HepG2 (cell line): ENCODE results near the gene PTK7.
A peak's percentile ranks its signal among the peaks of the same experiment; 100 is the strongest.

ENCODE experiments used
- KDM1A ChIP-seq: IDR thresholded peaks from 2 replicates; pipeline ENCODE4 v1.6.1; 2016; ENCODE audit warnings: missing compliant biosample characterization
- TCF12 ChIP-seq, 2 experiments: fragments of 450-650 bp in 1 of 2; sonication (generic) in 1 of 2; formaldehyde crosslinking in 1 of 2; IDR thresholded peaks; 2 replicates each; pipeline versions ENCODE4 v1.6.1 to v1.8.0; 2017 to 2022; ENCODE audit warnings: antibody characterized with exemption in 1 of 2, mild to moderate bottlenecking in 1 of 2, missing genetic modification reagents in 1 of 2, moderate library complexity in 1 of 2
- ZNF18 ChIP-seq: sonication (generic); formaldehyde crosslinking; IDR thresholded peaks from 2 replicates; pipeline ENCODE4 v1.8.0; 2022; ENCODE audit warnings: mild to moderate bottlenecking, missing genetic modification reagents; ENCODE audit not compliant: insufficient replicate concordance
- ZNF543 ChIP-seq: sonication (generic); formaldehyde crosslinking; IDR thresholded peaks from 2 replicates; pipeline ENCODE4 v1.4.0; 2020; ENCODE audit warnings: mild to moderate bottlenecking, missing genetic modification reagents

GRCh38 chr6:43059168-43060033 lies 16.7 kb upstream of the PTK7 start, which contains the start of the genes KLC4 and MRPL2:
- TF ChIP-seq ZNF543: peak; percentile 41; the same call in 1 of the 2 replicates
- no peak for TF ChIP-seq TCF12 (IDR thresholded peaks at IDR 0.05)
- peak; percentile 60; the same call in 1 of the 2 replicates for TF ChIP-seq TCF12 (CRISPR knock-in tag; IDR thresholded peaks at IDR 0.05)
- TF ChIP-seq KDM1A (CRISPR knock-in tag): no peak
- TF ChIP-seq ZNF18: no peak
